ENCODE results near the gene IL1RAPL1.

DNA sequence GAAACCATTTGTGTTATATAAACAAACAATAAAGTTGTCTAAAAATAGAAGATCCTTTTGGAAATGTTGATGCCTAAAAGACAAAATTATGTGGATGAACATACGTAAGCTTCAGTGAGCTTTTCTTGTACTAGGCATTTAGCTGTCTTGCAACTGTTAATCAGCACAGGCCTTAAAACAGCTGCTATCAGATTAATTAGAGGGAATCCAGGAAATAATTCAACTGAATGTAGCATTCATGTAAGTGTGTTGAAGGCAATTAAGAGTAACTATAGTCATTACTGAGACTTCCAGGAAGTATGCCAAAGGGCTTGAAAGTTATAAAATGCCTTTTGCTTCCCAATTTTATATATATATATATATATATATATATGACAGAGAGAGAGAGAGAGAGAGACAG lies 248.7 kb downstream of the IL1RAPL1 start:
- TF ChIP-seq, protein P1, sequence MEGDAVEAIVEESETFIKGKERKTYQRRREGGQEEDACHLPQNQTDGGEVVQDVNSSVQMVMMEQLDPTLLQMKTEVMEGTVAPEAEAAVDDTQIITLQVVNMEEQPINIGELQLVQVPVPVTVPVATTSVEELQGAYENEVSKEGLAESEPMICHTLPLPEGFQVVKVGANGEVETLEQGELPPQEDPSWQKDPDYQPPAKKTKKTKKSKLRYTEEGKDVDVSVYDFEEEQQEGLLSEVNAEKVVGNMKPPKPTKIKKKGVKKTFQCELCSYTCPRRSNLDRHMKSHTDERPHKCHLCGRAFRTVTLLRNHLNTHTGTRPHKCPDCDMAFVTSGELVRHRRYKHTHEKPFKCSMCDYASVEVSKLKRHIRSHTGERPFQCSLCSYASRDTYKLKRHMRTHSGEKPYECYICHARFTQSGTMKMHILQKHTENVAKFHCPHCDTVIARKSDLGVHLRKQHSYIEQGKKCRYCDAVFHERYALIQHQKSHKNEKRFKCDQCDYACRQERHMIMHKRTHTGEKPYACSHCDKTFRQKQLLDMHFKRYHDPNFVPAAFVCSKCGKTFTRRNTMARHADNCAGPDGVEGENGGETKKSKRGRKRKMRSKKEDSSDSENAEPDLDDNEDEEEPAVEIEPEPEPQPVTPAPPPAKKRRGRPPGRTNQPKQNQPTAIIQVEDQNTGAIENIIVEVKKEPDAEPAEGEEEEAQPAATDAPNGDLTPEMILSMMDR (IDR thresholded peaks at IDR 0.05 in 4 of 5, conservative IDR thresholded peaks at IDR 0.05 in 1 of 5): no peak
- no peak for TF ChIP-seq POLR2A (IDR thresholded peaks at IDR 0.05)

All from gastrocnemius medialis (tissue), 4 donors.